Tibial nerve (tissue), 3 donors: Measurements from ENCODE around the gene CCDC150.

Source experiments
- CTCF ChIP-seq, 5 experiments: fragments of 200-600 bp in 3 of 5; fragments of 450-650 bp in 2 of 5; sonication (generic) in 3 of 5; IDR thresholded peaks; one replicate each; pipeline ENCODE4 v1.5.1; 2016 to 2019; ENCODE audit warnings: antibody characterized with exemption in 5 of 5, mild to moderate bottlenecking in 3 of 5, moderate library complexity in 2 of 5
- POLR2A ChIP-seq, 2 donors: fragments of 450-650 bp; IDR thresholded peaks; one replicate each; pipeline ENCODE4 v1.6.1; 2017; ENCODE audit warnings: antibody characterized with exemption in 2 of 2, mild to moderate bottlenecking in 2 of 2, moderate library complexity in 2 of 2

- TF ChIP-seq CTCF (IDR thresholded peaks at IDR 0.05) (no peak), POLR2A (IDR thresholded peaks at IDR 0.05) (no peak)
Observed at GRCh38 chr2:196640031-196640548, 575 bp downstream of the CCDC150 start.
